GM12874 (cell line): ENCODE results near the gene FLNB.

ENCODE experiments used
- TF ChIP-seq, protein P1 (sequence below): IDR thresholded peaks from 2 replicates; pipeline ENCODE4 v1.5.1; 2011; ENCODE audit warnings: low read depth, mild to moderate bottlenecking, control low read depth, low read length, moderate library complexity; ENCODE audit not compliant: insufficient read depth

Gene FLNB

DNA sequence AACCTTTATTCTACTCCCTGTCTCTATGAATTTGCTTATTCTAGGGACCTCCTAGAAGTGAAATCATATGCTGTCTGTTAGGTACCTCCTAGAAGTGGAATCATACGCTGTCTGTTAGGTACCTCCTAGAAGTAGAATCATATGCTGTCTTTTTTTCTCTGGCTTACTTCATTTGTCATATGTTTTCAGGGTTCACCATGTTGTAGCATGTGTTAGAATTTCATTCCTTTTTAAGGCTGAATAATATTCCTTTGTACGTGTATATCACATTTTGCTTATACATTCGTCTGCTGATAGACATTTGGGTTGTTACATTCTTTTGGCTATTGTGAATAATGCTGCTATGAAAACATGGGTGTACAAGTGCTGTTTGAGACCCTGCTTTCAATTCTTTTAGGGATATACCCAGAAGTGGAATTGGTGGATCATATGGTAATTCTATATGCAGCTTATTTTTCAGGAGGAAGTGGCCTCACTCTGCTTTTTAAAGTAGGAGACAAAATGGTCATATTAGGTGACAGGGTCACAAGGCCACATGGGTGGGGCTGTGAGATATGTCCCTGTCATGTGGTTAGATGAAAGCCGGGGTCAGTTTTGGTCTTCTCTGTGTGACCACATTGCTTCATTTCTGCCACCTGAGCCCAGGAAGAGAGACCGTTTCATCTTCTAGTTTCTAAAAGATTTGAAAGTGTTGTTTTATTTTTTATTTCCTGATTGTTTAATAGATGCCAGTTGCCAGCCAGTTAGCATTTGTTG is 76.7 kb downstream of the FLNB start:
- TF ChIP-seq, protein P1, sequence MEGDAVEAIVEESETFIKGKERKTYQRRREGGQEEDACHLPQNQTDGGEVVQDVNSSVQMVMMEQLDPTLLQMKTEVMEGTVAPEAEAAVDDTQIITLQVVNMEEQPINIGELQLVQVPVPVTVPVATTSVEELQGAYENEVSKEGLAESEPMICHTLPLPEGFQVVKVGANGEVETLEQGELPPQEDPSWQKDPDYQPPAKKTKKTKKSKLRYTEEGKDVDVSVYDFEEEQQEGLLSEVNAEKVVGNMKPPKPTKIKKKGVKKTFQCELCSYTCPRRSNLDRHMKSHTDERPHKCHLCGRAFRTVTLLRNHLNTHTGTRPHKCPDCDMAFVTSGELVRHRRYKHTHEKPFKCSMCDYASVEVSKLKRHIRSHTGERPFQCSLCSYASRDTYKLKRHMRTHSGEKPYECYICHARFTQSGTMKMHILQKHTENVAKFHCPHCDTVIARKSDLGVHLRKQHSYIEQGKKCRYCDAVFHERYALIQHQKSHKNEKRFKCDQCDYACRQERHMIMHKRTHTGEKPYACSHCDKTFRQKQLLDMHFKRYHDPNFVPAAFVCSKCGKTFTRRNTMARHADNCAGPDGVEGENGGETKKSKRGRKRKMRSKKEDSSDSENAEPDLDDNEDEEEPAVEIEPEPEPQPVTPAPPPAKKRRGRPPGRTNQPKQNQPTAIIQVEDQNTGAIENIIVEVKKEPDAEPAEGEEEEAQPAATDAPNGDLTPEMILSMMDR = no peak

DNA sequence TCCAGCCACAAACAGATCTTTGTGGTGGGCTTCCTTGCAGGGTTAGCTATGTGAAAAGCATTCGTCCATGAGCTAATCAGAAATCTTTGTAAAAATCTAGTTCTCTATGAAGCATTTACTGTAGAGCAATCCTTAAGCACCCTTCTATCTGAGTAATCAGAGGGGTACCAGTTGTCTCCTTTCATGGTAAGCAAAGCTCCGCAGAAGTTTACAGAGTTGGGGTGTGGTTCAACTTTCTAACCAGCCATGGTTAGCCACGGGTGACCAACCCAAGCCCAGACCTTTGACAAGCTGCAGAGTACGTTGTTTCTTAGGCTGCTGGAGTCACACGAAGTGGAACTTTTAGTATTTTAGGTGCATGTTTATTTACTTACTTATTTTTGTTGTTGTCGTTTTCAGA is 77.4 kb downstream of the FLNB start:
- TF ChIP-seq, protein P1 = no peak

DNA sequence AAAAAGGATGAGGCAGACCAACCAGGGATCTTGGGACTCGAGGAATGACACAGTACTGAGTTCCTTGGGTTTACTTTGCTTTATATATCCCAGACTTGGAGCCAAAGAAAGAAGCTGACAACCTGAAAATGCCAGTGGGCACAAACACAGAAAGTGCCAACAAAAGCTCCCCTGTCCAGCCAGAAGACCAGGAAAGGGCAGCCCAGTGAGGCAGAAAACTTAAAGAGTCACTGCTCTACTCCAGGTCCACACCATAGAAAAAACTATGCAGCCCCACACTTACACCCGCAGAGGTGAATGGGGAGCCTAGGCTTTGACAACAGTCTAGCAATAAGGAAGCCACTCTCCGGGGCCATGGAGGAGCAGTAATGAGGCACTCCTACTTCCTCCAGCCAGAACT is 80.3 kb downstream of the FLNB start:
- TF ChIP-seq, protein P1 = no peak

DNA sequence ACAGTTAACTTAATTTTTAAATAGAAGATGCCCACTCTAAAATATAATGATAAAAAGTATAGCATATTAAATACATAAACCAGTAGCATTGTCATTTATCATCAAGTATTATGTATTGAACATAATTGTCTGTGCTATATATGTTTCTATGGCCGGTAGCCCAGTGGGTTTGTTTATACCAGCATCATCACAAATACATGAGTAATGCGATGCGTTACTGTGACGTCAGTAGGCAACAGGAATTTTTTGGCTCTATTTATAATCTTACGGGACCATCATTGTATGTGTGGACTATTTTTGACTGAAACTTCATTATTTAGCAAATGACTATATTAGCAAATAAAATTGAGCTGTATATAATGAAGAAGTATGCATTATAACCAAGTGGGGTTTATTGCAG is 82.1 kb downstream of the FLNB start:
- TF ChIP-seq, protein P1 = no peak

DNA sequence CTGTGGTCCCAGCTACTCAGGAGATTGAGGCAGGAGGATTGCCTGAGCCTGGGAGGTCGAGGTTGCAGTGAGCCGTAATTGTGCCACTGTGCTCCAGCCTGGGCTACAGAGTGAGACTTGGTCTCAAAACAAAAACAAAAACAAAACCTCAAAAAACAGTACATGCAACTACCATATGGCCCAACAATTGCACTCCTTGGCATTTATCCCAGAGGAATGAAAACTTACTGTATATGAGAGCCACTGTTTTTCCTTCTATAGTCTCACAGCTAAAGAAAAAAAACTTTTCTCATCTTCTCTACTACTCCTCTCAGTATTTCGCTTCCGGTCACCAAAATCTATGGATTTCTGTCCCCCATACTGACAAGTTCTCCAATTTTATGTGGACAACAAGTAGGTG is 84.3 kb downstream of the FLNB start:
- TF ChIP-seq, protein P1 = no peak

DNA sequence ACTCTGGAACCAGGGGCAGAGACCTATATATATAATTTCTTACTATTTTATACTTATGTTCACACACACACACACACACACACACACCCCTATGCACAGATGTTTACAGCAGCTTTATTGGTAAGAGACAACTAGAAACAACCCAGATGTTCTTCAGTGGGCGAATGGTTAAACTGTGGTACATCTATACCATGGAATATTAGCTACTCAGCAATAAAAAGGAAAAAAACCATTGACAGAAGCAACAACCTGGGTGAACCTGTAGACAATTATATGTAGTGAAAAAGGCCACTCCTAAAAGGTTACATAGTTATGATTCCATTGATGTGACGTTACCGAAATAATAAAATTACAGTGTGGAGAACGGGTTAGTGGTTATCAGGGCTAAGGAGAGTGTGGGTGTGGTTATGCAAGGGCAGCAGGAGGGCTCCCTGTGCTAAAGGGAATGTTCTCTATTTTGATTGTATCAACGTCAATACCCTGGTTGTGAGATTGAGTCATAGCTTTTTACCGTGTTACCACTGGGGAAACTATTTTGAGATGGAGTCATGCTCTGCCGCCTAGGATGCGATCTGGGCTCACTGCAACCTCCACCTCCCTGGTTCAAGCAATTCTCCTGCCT is 85.5 kb downstream of the FLNB start:
- TF ChIP-seq, protein P1 = no peak

DNA sequence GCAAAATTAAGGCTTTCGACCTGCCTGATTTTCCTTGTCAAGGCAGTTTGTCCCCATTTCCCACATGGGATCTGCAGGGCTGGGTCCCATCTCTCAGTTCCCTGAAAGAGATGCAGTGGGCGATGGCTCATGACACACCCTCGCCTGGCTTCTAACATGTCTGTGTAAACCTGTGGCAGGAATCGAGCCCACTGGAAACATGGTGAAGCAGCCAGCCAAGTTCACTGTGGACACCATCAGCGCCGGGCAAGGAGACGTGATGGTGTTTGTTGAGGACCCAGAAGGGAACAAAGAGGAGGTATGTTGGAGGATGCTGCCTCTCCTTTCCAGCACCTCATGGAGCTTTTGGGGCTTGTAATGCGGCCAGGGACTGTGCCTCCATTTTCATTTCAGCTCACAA is 86.4 kb downstream of the FLNB start:
- TF ChIP-seq, protein P1 = no peak
